HFFc6 (cell line): ENCODE measurements around the gene DAP. TPM values are rescaled to one million over a fixed set of nuclear protein-coding genes. Genes with fewer than 3 reads are reported as not detected.

Source experiments
- DNase-seq: peaks from one replicate; pipeline ENCODE4 v3.0.0-alpha.2; 2018
- H3K27ac Mint-ChIP-seq: 2 replicates; pipeline ENCODE4 v1.8.0; 2020; ENCODE audit warnings: mild to moderate bottlenecking, mixed read lengths
- H3K27me3 Mint-ChIP-seq: 2 replicates; pipeline ENCODE4 v1.8.0; 2021; ENCODE audit warnings: mild to moderate bottlenecking, moderate library complexity, mixed read lengths; ENCODE audit not compliant: insufficient read depth
- H3K36me3 Mint-ChIP-seq: 2 replicates; pipeline ENCODE4 v1.8.0; 2021; ENCODE audit warnings: low read depth, mixed read lengths
- H3K4me1 Mint-ChIP-seq: 2 replicates; pipeline ENCODE4 v1.8.0; 2020; ENCODE audit warnings: low read depth, mixed read lengths
- H3K4me3 Mint-ChIP-seq: 2 replicates; pipeline ENCODE4 v1.8.0; 2020; ENCODE audit warnings: mild to moderate bottlenecking, moderate library complexity, mixed read lengths
- H3K9me3 Mint-ChIP-seq: 2 replicates; pipeline ENCODE4 v1.8.0; 2020; ENCODE audit warnings: mild to moderate bottlenecking, mixed read lengths
- total RNA-seq, 6 experiments: library from RNA; stranded (reverse); fragmentation: NEBNext Ultra II Directional; extraction: Animal tissue kit (Norgen Biotek cat#: 25700); gene quantifications; 2 replicates in 1 of 6; 3 replicates in 5 of 6; pipeline ENCODE4 v1.2.3, GENCODE V29; 2021
- TF ChIP-seq, protein P1 (sequence below): fragments of 200-600 bp; sonication (generic); IDR thresholded peaks from 2 replicates; pipeline ENCODE4 v1.5.0; 2021; ENCODE audit warnings: antibody characterized with exemption, mild to moderate bottlenecking

DAP gene
- total RNA-seq, 6 experiments from 2014 or later = 255 to 357 (median 285) TPM

DNA sequence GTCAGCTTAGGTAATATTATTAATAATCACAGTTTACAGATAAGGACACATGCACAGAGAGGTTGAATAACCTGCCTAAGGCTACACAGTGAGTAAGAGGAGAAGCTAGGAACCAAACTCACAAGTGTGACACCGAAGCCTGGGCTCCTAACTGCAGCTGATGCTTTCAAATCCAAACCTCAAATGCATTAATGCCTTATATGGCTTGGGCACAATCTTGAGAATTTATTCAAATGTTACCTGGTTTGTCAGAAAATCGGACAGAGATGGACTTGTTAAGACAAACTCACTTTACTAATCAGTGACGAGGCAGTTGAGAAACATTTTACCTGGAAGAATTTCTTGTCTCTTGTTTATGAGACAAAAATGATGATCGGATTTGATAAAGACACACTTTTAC lies 54.7 kb downstream of the DAP start:
- H3K36me3 Mint-ChIP-seq = peaks cover 36% of the 10 kb centered on the region
- peaks cover 2% of the 10 kb centered on the region; the same call in 1 of the 2 replicates for H3K27me3 Mint-ChIP-seq
- no peak for DNase-seq
- H3K9me3 Mint-ChIP-seq = no peaks in the 10 kb centered on the region
- TF ChIP-seq, protein P1, sequence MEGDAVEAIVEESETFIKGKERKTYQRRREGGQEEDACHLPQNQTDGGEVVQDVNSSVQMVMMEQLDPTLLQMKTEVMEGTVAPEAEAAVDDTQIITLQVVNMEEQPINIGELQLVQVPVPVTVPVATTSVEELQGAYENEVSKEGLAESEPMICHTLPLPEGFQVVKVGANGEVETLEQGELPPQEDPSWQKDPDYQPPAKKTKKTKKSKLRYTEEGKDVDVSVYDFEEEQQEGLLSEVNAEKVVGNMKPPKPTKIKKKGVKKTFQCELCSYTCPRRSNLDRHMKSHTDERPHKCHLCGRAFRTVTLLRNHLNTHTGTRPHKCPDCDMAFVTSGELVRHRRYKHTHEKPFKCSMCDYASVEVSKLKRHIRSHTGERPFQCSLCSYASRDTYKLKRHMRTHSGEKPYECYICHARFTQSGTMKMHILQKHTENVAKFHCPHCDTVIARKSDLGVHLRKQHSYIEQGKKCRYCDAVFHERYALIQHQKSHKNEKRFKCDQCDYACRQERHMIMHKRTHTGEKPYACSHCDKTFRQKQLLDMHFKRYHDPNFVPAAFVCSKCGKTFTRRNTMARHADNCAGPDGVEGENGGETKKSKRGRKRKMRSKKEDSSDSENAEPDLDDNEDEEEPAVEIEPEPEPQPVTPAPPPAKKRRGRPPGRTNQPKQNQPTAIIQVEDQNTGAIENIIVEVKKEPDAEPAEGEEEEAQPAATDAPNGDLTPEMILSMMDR = no peak
- H3K4me3 Mint-ChIP-seq = no peak overlapping the region
- peak overlapping the region; percentile 91 for H3K27ac Mint-ChIP-seq
- peaks cover 77% of the 10 kb centered on the region for H3K4me1 Mint-ChIP-seq

DNA sequence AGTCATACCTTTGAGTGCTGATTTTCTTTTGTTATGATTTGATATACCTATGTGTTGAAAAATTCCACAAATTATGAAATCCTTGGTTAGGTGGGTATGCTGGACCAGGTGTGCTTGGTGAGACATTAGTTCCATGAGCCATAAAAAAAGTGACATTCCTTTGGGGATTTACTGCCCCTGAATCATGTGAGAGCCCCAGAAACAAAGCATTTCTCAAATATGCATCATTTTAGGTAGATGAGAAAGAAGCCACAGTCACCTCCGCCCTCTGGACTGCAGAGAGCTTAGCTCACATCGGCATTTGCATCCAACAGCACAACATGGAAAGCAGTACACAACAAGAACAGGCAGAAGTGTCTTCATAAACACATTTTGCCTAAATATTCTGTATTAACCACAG lies 55.3 kb downstream of the DAP start:
- H3K4me1 Mint-ChIP-seq = peaks cover 83% of the 10 kb centered on the region
- peaks cover 2% of the 10 kb centered on the region; the same call in 1 of the 2 replicates for H3K27me3 Mint-ChIP-seq
- H3K4me3 Mint-ChIP-seq = peak overlapping the region; percentile 14
- H3K36me3 Mint-ChIP-seq = peaks cover 35% of the 10 kb centered on the region
- H3K9me3 Mint-ChIP-seq = no peaks in the 10 kb centered on the region
- H3K27ac Mint-ChIP-seq = peak overlapping the region; percentile 91
- DNase-seq = no peak
- TF ChIP-seq, protein P1 = no peak

DNA sequence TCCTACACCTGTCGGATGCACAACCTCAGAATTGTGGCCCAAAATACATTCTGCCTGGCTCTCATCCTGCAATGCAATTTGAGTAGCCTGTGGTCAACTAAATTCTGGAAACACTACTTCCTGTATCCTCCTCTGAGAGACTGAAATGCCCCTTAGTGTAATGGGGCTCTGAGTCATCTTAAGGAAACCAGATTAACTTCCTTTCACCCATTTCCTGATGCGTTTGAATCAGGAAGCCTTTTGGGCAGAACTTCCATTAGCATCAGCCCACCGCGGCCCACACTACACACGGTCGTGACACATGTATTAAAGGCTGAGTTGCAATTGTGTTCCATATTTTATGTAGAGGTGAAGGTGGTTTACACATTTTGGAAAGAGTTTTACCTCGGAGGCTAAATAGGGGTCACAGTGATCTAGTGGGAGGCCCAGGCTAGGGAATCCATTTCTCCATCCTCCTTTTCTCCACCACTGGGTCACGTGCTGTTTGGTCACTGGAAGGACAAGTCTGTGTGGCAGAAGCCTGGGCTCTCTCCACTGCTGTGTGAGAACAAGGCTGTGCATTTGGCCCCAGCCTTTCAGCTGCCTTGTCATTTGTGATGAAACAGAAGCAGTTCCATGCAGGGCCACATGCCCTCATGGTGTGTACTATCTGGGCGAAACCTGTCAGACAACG lies 55.9 kb downstream of the DAP start:
- H3K27me3 Mint-ChIP-seq = peaks cover 2% of the 10 kb centered on the region
- peaks cover 86% of the 10 kb centered on the region for H3K4me1 Mint-ChIP-seq
- peak overlapping the region; percentile 14 for H3K4me3 Mint-ChIP-seq
- no peaks in the 10 kb centered on the region for H3K9me3 Mint-ChIP-seq
- TF ChIP-seq, protein P1 = no peak
- peak; percentile 50 for DNase-seq
- H3K27ac Mint-ChIP-seq = peak overlapping the region; percentile 91
- peaks cover 35% of the 10 kb centered on the region for H3K36me3 Mint-ChIP-seq

DNA sequence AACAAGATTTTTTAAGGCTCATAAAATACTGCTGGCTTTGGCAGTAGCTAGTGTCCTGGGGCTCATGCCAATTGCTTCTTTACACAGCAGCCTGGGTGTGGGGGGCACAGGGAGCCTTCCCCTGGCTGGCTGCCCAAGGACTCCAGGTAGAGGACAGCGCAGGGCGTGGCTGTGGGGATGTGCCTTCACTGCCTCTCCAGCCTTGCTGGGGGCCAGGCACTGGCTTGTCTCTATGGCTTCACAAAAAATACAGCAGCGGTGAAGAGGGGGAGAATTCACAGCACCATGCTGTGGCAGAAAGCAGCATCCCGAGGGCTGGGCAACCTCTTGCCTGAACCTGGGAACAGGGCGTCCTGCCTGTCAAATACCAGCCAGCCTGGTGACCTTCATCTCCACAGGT lies 57.4 kb downstream of the DAP start:
- Mint-ChIP-seq H3K27me3 (peaks cover 4% of the 10 kb centered on the region), H3K4me3 (no peak overlapping the region), H3K27ac (peak overlapping the region; percentile 99)

DNA sequence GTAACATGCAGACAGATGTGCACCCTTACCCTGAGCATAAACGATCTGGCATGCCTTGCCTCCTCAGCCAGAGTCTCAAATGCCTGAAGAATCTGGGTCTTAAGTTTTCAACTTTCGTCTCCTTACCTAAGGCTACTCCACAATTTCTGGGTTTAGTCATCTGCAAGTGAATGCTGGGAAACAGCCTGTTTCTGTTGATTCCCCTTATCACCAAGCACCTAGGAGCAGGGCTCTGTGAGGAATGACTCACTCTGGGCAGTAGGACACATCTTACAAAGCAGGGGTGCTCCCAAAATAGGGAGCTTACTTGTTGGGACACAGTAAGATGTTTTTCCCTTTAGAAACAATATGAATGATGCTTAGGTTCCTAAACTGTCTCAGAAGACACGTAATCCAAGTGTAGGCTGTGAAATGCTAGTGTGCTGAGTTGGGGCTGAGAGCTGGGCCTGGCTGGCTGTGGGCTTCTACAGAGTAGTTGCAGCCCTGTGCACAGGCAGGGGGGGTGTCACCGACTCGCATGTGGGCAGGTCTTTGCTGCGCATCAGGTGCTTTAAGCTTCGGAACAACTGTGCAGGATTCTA lies 58.0 kb downstream of the DAP start:
- peaks cover 91% of the 10 kb centered on the region for H3K4me1 Mint-ChIP-seq
- peaks cover 4% of the 10 kb centered on the region for H3K27me3 Mint-ChIP-seq
- H3K9me3 Mint-ChIP-seq = no peaks in the 10 kb centered on the region
- TF ChIP-seq, protein P1 = no peak
- H3K36me3 Mint-ChIP-seq = peaks cover 35% of the 10 kb centered on the region
- peak; percentile 76 for DNase-seq
- H3K27ac Mint-ChIP-seq = peak overlapping the region; percentile 99
- H3K4me3 Mint-ChIP-seq = peak overlapping the region; percentile 85

More for the DNA sequence above, 57.4 kb downstream of the DAP start:
- TF ChIP-seq, protein P1 = no peak
- H3K36me3 Mint-ChIP-seq = peaks cover 35% of the 10 kb centered on the region
- peaks cover 91% of the 10 kb centered on the region for H3K4me1 Mint-ChIP-seq
- H3K9me3 Mint-ChIP-seq = no peaks in the 10 kb centered on the region
- no peak for DNase-seq
